HG03439 (cell line): ENCODE results near the gene JAK1.

Experiments
- ATAC-seq: cut with Tn5 transposase; IDR thresholded peaks from one replicate; pipeline ENCODE4 v1.9.1; 2021; ENCODE audit warnings: mild to moderate bottlenecking, moderate library complexity; ENCODE audit not compliant: unreplicated experiment

Gene JAK1

GRCh38 chr1:64873576-64873975, 92.8 kb downstream of the JAK1 start:
- no peak for ATAC-seq

GRCh38 chr1:64872067-64872466, 94.3 kb downstream of the JAK1 start:
- no peak for ATAC-seq

- no peak for ATAC-seq
Measured at GRCh38 chr1:64871256-64871655, 95.1 kb downstream of the JAK1 start.

DNA sequence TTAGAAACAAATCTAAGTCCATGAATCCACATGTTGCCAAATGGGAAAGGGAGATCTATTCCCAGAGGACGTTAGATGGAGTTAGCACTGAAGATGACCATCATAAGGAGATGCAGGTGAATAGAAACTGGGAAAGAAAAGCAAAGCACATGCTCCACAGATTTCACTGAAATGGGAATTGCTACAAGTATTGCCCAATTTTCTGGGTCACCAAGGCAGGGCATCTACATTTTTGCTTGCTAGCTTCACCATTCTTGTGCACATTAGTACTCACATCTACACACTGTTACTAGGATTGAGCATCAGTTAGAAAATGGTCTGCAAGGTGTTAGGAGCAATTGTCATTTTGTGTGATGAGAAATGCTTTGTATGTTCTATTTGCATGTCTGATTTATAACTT, 99.1 kb downstream of the JAK1 start:
- ATAC-seq, result no peak

DNA sequence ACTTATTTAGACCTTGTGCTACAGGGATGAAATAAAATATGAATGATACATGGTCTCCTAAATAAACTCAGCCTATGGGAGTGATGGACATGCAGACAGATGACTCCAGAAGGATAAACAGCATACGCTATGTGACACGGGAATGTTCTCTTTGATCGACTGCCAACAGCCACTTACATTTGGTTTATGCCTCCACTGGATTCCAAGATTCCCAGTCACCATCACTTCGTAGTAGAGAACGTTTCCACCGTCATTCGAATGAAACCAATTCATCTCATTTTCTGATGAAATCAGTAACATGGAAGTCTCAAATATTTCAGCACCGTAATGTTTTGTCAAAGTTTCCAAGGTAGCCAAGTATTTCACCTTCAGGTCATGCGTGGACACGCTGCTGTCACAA, 99.7 kb downstream of the JAK1 start:
- ATAC-seq, result no peak

DNA sequence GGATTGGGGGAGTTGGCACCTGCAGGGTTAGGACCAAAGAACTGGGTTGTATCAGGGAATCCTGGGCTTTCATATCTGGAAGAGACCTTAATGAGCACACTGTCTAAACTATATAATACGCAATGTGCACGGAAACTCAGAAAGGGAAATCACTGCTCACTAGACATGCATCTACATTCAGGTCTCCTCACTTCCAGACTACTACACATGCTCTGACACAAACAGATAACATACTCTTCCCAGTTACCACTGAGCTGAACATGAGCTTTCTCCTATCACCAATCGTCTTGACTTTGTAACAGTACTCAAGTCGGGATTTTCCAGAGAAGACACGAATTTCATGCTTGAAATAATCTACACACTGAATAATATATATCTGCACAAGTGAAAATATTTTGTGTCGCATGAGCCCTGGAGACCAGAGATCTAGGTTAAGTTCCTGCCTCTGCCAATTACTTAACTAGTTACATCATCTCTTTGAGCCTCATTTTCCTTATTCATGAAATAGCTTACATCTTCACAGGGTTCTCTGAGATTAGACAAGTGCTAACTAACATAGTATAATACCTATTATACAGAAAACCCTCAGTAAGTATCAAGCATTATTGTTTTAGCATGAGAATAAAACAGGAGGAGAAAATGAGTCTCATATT, 101.1 kb downstream of the JAK1 start:
- ATAC-seq, result no peak

DNA sequence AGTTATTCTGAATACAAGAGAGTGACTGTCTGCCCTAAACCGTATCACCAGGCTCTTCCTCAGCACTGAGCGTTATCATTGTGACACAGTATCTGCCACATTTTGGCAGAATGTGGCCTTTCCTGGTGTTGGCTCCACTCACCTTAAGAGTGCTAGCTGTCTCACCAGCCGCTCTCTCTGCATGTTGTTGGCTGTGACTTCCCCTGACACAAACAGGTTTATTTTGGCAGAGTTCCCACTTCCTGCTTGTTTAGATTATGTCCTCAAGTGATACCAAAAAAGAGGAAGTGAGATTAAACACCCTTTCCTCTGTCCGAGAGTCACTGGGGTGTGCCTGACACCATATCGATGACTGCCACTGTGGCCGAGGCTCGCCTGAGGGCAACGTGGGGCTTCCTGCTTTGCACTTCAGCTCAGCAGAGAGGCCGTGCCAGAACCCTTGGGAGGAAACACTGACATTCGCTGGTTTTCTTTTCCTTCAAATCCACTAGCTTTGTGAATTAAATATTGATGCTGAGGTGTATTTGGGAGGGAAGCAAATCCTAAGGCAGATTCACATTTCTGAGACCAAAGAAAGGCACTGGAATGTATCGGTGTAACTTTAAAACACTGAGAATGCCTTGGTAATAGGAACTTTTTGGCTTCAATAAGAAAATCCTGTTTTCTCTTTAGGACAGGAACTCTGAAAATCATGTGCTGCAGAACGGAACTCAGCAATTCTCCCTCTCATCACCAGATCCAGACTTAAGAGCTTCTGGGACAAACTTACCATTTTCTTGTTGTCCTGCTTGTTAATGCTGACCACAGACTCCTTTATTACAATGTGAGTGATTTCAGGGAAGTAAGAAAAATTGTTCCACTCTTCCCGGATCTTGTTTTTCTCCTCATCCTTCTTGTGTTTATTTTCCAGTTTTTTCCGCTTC, 102.1 kb downstream of the JAK1 start:
- peak; percentile 100 for ATAC-seq

- ATAC-seq, result no peak
Measured at GRCh38 chr1:64861611-64862010, 104.7 kb downstream of the JAK1 start.

GRCh38 chr1:64857347-64857746, 109.0 kb downstream of the JAK1 start:
- no peak for ATAC-seq

GRCh38 chr1:64856553-64856952, 109.8 kb downstream of the JAK1 start:
- ATAC-seq, result no peak

DNA sequence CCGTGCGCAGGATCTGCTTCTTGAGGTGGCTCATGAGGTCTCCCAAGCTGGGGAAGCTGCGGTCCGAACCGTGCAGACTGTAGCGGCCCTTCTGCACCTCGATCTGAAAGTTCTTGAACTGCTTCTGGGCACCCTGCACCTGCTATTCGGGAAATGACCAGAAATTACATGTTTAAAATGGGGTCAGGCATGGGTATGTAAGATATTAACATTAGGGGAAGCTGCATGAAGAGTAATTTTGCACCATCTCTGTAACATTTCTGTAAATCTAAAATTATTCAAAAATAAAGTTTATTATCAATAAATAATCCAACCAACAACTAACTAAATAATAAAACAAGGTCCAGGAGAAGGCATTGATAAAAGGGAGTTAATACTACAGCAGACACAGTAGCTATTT, 110.8 kb downstream of the JAK1 start:
- no peak for ATAC-seq

DNA sequence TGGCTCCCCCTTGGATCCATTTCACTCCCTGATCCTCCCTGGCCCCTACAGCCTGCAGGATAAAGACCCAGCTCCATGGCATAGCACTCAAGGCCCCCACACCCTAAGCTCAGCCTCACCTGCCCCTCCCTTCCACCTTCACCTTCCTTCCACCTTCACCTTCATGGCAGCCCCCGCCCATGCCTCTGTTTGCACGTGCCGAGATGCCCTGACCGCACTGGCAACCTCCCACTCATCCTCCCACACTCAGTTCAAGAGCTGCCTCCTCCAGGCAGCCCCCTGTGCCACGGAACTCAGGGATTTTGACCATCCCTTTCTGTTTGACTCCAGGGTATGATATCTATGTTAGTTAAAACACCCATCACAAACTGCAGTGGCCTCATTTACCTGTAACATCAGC, 111.7 kb downstream of the JAK1 start:
- no peak for ATAC-seq

DNA sequence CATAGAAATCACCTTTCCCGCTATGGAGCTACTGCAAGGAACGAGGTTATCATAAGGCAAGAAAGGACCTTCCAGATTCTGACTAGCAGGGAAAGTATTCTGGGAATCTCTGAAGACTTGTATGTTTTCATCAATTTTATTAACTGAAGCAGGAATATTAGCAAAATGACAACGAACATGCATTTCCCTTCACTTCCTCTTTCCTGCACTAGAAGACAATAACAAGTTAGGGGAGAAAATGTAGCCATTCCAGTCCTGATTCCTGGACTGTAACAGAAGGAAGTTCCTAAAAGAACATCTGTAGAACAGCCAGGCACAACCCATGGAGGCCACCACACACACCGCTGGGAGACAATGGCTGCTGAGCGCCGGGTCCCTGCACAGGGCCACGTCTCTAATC, 114.7 kb downstream of the JAK1 start:
- ATAC-seq, result no peak

DNA sequence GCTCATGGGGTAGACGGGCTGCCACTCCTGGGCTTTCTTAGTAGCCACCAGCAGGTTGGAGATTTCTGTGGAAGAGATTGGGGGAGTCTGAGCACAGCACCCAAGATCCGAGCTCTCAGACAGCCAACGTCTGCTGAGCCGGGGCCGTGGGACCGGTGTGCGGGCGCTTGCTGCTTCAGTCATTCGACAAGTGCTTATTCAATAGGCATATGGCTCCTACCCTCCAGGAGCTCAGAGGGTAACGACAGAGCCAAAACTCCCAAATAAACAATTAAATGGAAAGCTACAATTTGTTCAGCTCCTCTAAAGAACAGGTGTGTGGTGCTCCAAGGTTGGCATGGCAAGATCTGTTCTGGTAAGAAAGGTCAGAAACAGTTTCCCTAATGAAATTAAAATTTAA, 115.5 kb downstream of the JAK1 start:
- no peak for ATAC-seq

GRCh38 chr1:64849942-64850341, 116.4 kb downstream of the JAK1 start:
- ATAC-seq, result no peak

DNA sequence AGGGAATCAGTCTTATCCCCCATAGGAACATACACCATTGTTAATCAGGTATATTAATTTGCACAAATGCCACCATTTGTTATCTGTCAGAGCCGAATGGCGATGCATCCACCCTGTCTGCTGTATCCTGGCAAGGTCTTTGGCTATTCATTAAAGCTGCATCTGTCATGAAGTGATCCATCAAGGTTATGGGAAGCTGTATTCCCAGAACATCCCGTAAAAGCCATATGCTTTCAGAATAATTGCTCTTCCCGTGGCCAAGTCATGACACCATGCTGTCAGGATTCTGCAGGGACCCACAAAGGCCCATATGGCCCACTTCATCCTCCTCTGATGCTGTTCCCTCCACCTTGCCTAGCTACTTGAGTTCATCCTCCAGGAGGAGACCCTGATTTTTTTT, 117.5 kb downstream of the JAK1 start:
- ATAC-seq, result no peak

DNA sequence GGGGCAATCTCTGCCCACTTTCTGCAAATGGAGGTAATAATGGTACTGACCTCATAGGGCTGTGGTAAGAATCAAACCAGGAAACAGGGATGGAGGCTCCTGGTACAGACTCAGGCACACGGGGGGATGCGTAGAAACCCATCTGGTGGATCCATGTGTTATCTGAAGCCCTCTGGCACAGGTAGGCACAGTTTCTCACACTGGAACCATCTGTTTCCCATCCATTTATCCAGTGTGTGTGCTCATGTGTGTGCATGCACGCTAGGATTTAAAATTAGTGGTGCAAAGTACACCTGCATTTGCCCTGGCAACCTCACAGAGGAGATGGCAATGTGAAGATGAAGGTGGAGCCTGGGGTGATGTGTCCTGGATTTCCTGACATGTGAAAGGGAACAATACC, 118.2 kb downstream of the JAK1 start:
- no peak for ATAC-seq

DNA sequence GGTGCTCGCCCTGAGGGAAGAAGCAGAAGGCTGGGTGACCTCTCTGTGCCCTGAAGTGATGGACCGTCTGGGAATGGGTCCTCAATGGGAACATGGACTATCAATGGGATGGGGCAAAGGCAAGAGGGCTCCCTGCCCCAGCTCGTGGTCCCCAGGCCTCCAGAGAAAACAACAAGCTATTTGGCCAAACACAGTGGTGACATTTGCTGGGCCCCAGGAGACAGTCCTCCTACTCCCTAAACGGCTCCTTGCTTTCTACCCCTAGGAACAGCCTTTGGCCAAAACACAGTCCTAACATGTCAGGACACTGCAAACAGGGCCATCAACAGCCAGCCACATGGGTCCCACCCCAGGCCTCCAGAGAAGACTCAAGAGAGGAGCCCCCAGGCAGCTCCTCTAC, 118.7 kb downstream of the JAK1 start:
- ATAC-seq, result no peak

- no peak for ATAC-seq
Measured at GRCh38 chr1:64846573-64847430, 119.5 kb downstream of the JAK1 start.

GRCh38 chr1:64845831-64846425, 120.4 kb downstream of the JAK1 start:
- ATAC-seq, result no peak

- ATAC-seq, result no peak
Measured at GRCh38 chr1:64844609-64845008, 121.7 kb downstream of the JAK1 start.
